Parathyroid adenoma (tissue), 2 donors: ENCODE measurements around the gene MDP1.

Source experiments
- H2AFZ ChIP-seq: fragments of 300-600 bp; sonication (generic); one replicate; pipeline ENCODE4 v1.7.0; 2017; ENCODE audit warnings: antibody characterized with exemption, mild to moderate bottlenecking
- H3K27ac ChIP-seq: fragments of 300-600 bp; sonication (generic); one replicate; pipeline ENCODE4 v1.7.0; 2017
- H3K27me3 ChIP-seq: fragments of 300-600 bp; sonication (generic); one replicate; pipeline ENCODE4 v1.7.0; 2017; ENCODE audit warnings: low read length; ENCODE audit not compliant: control insufficient read depth, insufficient read depth
- H3K36me3 ChIP-seq: fragments of 300-600 bp; sonication (generic); one replicate; pipeline ENCODE4 v1.7.0; 2017; ENCODE audit warnings: low read length; ENCODE audit not compliant: control insufficient read depth, insufficient read depth
- H3K4me1 ChIP-seq: fragments of 300-600 bp; sonication (generic); one replicate; pipeline ENCODE4 v1.7.0; 2017; ENCODE audit warnings: control low read depth
- H3K4me2 ChIP-seq: fragments of 300-600 bp; sonication (generic); one replicate; pipeline ENCODE4 v1.7.0; 2017; ENCODE audit warnings: low read length
- H3K4me3 ChIP-seq: fragments of 300-600 bp; sonication (generic); one replicate; pipeline ENCODE4 v1.7.0; 2017; ENCODE audit warnings: low read depth, low read length
- H3K79me2 ChIP-seq: fragments of 300-600 bp; sonication (generic); one replicate; pipeline ENCODE4 v1.7.0; 2017; ENCODE audit warnings: control low read depth
- H3K9ac ChIP-seq: fragments of 300-600 bp; sonication (generic); one replicate; pipeline ENCODE4 v1.7.0; 2017; ENCODE audit warnings: mild to moderate bottlenecking
- H3K9me3 ChIP-seq: fragments of 300-600 bp; sonication (generic); one replicate; pipeline ENCODE4 v1.7.0; 2017; ENCODE audit warnings: low read length; ENCODE audit not compliant: control insufficient read depth
- TF ChIP-seq, protein P1 (sequence below): fragments of 300-600 bp; sonication (generic); IDR thresholded peaks from one replicate; pipeline ENCODE4 v1.7.0; 2017; ENCODE audit warnings: antibody characterized with exemption, mild to moderate bottlenecking
- donor health status: primary hyperparathyroidism.

The MDP1 gene

GRCh38 chr14:24261969-24262327 is 46.1 kb upstream of the MDP1 start:
- Histone ChIP-seq H3K4me2 (no peak overlapping the region), H3K9me3 (no peaks in the 10 kb centered on the region), H3K36me3 (no peaks in the 10 kb centered on the region), H3K27me3 (no peaks in the 10 kb centered on the region), H3K79me2 (no peaks in the 10 kb centered on the region), H3K4me1 (no peaks in the 10 kb centered on the region), H3K9ac (no peak overlapping the region), H3K4me3 (no peak overlapping the region), H2AFZ (no peak overlapping the region), H3K27ac (no peak overlapping the region)
- TF ChIP-seq, protein P1, sequence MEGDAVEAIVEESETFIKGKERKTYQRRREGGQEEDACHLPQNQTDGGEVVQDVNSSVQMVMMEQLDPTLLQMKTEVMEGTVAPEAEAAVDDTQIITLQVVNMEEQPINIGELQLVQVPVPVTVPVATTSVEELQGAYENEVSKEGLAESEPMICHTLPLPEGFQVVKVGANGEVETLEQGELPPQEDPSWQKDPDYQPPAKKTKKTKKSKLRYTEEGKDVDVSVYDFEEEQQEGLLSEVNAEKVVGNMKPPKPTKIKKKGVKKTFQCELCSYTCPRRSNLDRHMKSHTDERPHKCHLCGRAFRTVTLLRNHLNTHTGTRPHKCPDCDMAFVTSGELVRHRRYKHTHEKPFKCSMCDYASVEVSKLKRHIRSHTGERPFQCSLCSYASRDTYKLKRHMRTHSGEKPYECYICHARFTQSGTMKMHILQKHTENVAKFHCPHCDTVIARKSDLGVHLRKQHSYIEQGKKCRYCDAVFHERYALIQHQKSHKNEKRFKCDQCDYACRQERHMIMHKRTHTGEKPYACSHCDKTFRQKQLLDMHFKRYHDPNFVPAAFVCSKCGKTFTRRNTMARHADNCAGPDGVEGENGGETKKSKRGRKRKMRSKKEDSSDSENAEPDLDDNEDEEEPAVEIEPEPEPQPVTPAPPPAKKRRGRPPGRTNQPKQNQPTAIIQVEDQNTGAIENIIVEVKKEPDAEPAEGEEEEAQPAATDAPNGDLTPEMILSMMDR, result no peak

- H3K4me1 ChIP-seq, result no peaks in the 10 kb centered on the region
- H2AFZ ChIP-seq, result no peak overlapping the region
- no peaks in the 10 kb centered on the region for H3K9me3 ChIP-seq
- H3K27me3 ChIP-seq, result no peaks in the 10 kb centered on the region
- H3K36me3 ChIP-seq, result no peaks in the 10 kb centered on the region
- no peak overlapping the region for H3K4me3 ChIP-seq
- TF ChIP-seq, protein P1, result no peak
- H3K27ac ChIP-seq, result no peak overlapping the region
- H3K4me2 ChIP-seq, result no peak overlapping the region
- no peak overlapping the region for H3K9ac ChIP-seq
- no peaks in the 10 kb centered on the region for H3K79me2 ChIP-seq
Measured at GRCh38 chr14:24261256-24261968, 45.5 kb upstream of the MDP1 start.

- Histone ChIP-seq H3K9ac (no peak overlapping the region), H3K4me1 (no peaks in the 10 kb centered on the region), H3K9me3 (no peaks in the 10 kb centered on the region), H3K4me2 (no peak overlapping the region), H3K27me3 (no peaks in the 10 kb centered on the region), H3K79me2 (no peaks in the 10 kb centered on the region), H2AFZ (no peak overlapping the region), H3K4me3 (no peak overlapping the region), H3K36me3 (no peaks in the 10 kb centered on the region), H3K27ac (no peak overlapping the region)
- TF ChIP-seq, protein P1, result no peak
Measured at GRCh38 chr14:24260780-24261157, 44.9 kb upstream of the MDP1 start.

- Histone ChIP-seq H3K79me2 (no peaks in the 10 kb centered on the region), H3K27ac (no peak overlapping the region), H2AFZ (no peak overlapping the region), H3K4me3 (no peak overlapping the region), H3K9ac (no peak overlapping the region), H3K27me3 (no peaks in the 10 kb centered on the region), H3K4me1 (no peaks in the 10 kb centered on the region), H3K4me2 (no peak overlapping the region), H3K9me3 (no peaks in the 10 kb centered on the region), H3K36me3 (no peaks in the 10 kb centered on the region)
- TF ChIP-seq, protein P1, result no peak
Measured at GRCh38 chr14:24260026-24260779, 44.3 kb upstream of the MDP1 start.
